Cerebellar nuclear complex (tissue), 1 donor: Measurements from ENCODE around the gene NMNAT2.
A peak's percentile ranks its signal among the peaks of the same experiment; 100 is the strongest.

Experiments used
- DNase-seq, 2 experiments: peaks; one replicate each; lab custom pipeline; 2025; lab: John Stamatoyannopoulos, UW

The NMNAT2 gene

DNA sequence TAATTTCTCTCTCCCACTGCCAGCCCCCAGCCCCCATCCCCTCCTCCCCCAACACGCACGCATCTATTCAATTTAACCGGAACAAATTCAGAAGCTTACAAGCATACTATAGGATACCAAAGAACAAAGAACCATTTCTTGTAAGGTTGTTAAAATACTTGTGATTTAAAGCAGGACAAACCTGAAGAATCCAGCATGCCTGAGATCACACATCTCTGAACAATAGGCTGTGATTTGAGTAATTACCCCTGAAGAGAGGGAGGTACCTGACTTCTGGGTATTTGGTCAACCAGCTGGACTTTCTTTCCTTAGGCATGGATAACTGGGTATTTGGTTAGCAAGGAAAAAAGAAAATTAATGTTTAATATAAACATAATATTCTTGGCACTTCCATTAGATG lies 105.1 kb downstream of the NMNAT2 start:
- no peak for DNase-seq

DNA sequence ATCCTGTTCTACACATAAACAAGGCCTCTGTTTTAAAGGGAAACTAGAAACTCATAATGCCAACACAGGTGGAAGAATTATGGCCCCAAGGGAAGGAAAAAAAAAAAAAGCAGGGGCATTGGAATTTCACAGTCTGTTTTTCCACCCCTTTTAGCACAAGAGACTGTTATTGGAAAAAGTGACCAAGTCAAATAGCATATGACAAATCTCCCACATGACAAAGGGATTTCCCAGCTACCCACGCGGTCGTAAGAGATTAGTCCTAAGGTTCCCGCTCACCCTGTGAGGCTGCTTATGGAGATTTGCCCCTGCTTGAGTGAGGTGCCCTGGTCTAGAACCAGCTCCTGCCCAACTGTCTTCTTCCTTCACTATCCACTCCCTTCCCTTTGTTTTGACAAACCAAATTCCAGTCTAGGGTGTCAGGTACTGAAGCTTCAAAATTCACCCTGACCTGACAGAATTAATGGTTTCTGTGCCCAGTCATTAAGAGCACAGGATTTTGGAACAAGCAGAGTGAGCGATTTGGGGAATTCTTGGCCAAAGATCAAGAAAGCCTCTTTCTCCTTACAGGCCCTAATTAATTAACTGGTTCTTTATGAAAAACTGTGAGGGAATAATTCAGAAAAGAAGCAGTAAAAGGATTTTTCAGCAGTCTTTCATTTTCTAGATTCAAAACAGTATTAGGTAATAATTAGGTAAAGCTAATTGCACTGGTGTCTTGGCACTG lies 107.3 kb downstream of the NMNAT2 start:
- no peak for DNase-seq

- DNase-seq = no peak
Measured at GRCh38 chr1:183308719-183309118, 109.5 kb downstream of the NMNAT2 start.

DNA sequence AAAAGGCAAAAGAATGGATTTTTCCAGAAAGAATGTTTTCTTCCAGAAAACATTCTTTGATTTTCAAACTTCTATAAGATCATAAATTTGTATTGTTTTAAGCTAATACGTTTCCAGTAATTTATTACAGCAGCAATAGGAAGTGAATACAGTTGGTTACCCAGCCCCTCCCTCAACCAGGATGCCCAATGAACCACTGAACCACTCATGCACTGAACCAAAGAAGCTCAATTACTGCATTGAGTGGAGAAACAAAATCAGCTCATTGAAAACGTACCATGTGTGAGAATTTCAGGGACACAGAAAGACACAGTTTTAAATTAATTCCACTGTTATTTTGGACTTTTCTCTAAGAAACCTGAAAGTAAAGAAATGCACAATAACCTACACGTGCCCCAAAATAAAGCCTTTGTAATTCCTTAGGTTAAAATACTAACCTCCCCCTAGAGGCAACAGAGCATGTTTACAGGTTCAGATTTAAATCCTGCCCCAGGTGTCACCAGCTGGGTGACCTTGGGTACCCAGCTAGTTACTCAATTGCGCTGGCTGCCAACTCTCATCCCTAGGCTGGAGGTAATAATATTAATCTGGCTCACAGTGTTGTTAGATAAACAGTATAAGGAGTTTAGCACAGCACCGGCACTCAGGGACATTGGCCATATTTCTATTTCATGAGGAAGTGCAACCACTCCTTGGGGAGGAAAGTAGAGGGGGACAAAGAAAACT lies 111.7 kb downstream of the NMNAT2 start:
- DNase-seq = no peak

- no peak for DNase-seq
Measured at GRCh38 chr1:183304440-183305107, 113.6 kb downstream of the NMNAT2 start.

GRCh38 chr1:183303901-183304300 lies 114.3 kb downstream of the NMNAT2 start:
- no peak for DNase-seq

DNA sequence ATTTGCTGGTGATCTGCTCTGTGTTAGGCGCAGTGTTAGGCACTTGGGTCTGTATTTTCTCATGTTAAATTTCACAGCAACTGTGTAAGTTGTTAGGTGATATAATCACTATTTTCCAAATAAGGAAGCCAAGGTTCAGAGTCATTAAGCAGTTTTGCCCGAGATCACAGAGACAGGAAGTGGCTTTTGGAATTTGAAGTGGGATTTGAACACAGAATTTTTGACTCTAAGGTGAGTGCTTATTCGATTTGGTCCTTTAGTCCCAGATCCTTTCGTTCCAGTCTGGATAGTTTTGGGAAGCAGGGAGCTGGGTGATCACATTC lies 114.9 kb downstream of the NMNAT2 start:
- no peak for DNase-seq

GRCh38 chr1:183302452-183303322 lies 115.5 kb downstream of the NMNAT2 start:
- no peak for DNase-seq

GRCh38 chr1:183301239-183301638 lies 116.9 kb downstream of the NMNAT2 start:
- DNase-seq = peak in 1 of 2 experiments; percentile 25

DNA sequence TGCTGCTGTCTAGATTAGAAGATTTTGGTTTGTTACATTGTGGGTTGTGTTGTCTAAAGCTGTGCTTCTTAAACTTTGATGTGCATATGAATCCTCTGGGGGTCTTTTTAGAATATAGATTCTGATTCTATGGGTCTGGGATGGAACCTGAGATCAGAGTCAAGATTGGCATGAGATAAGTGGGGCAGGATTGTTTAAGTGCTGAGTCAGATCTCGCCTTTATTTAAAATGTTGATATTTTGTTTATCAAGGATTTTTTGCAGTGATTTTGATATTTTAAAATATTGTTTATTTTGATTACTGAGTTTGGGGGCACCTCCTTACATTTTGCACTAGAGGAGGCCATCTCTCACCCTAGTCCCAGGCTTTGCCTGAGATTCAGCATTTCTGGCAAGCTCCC lies 117.4 kb downstream of the NMNAT2 start:
- no peak for DNase-seq

DNA sequence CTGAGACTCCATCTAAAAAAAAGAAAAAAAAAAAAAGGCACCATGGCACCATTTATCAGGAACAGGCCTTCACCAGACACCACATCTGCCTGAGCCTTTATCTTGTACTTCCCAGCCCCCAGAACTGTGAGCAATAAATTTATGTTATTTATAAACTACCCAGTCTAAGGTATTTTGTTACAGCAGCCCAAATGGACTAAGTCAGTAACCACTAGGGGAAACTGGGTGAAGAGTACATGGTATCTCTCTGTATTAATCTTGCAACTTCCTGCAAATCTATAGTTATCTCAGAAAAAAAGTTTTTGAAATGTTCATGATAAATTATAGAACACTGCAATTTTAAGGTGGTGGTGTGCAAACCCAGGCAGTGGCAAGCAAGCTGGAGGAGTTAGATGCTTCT lies 117.8 kb downstream of the NMNAT2 start:
- no peak for DNase-seq

- no peak for DNase-seq
Measured at GRCh38 chr1:183296782-183297181, 121.4 kb downstream of the NMNAT2 start.

DNA sequence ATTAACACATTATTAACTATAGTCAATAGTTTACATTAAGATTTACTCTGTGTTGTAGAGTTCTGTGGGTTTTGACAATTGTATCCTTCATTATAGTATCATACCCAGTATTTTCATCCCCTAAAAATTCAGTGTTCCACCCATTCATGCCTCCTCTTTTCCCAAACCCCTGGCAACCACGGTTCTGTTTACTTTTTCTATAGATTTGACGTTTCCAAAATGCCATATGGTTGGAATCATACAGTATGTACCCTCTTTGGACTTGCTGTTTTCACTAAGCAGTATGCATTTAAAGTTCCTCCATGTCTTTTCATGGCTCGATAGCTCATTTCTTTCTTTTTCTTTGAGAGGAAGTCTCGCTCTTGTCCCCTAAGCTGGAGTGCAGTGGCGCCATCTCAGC lies 122.7 kb downstream of the NMNAT2 start:
- no peak for DNase-seq

GRCh38 chr1:183293876-183294275 lies 124.3 kb downstream of the NMNAT2 start:
- DNase-seq = no peak

DNA sequence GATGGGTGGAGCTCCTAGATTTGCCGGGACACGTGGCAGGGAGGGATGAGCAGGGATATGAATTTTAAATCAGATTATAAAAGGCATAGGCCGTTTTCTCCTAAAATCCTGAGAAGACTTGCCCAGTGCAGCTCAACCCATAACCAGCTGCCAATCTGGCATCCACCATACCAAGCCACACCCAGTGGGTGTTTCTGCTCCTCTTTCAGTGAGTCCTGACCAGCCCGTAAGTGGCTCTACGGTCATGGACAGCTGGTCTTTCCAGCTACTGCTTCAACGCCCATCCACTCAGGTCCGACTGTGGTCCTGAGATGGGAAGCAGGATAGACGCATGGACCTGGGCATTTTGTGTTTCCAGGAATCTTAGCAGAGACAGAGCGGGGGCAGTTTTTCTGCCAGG lies 124.9 kb downstream of the NMNAT2 start:
- DNase-seq = no peak

DNA sequence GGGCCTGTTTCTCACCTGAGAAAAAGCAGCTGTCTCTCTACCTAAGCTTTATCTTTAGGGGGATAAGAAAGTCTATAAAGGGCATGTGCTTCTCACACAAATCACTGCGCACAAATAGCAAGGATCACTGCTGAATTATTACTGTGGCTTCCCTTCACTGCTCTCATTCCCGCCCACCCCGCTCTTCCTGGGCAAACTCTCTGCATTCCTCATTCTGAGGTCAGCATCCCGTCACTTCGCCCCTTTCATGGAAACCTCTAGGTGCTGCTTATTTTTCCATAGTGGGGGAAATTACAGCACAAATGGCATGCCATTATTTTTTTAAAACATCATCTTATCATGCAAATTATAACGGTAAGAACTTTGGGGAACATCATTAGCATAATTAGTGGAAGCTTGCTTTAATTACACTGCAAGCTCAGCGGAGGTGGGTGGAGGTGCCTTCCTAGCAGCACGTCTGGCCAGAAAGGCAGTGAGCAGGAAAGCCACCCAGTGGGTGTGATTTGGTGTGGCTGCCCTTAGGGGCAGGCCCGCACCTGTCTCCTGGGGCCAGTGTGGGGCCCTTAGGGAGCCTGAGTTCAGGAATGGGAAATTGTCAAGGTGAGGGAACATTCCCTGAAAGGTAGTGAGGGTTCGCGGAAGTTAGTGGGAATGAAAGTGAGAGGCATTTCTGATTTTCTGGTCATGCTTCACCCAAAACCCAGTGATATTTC lies 126.2 kb downstream of the NMNAT2 start:
- DNase-seq = no peak

DNA sequence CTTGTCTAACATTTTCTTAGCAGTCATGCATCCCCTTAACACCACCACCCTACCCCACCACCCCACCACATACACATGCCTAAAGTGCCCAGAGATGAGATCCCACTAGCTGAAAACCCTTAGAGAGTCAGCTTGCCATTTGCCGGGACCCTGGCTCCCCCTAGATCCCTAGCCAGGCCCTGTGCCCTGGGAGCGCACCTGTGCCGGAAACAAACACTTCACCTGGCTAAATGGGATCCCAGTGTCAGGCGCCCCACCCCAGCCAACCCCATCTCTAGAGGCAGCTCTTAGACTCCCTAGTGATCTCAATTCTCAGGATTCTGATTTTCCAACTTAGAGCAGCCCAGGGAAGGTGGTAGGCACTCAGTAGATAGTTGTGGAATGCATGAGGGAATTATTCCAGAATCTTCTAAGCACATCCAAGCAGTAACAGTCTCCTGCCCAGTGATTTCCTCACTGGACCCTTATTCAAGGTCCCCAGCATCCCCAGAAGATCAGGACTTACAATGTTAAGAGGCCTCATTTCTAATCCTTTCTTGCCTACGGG lies 126.9 kb downstream of the NMNAT2 start:
- no peak for DNase-seq

GRCh38 chr1:183290628-183291027 lies 127.6 kb downstream of the NMNAT2 start:
- DNase-seq = no peak

DNA sequence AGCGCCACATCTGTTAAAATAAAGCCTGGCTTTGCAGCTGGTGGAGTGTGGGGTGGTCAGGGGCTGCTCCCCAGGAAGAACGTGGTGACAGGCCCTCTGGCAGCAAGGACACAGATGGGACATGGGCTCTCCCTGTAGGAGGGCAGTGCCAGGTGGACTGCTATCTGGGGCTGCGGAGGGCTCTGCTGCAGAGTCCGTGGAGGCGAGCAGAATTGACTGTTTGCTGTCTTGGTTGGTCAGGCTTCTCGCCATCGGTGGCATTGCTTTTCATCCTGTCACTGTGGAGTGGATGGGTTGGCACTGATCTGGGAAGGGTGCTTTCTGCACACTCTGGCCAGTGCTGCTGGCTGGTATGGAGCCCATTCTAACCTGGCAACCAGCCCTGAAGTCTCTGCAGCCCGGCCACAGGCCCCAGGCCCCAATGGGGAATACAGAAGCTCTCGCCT lies 129.1 kb downstream of the NMNAT2 start:
- no peak for DNase-seq

- no peak for DNase-seq
Measured at GRCh38 chr1:183288583-183288982, 129.6 kb downstream of the NMNAT2 start.

DNA sequence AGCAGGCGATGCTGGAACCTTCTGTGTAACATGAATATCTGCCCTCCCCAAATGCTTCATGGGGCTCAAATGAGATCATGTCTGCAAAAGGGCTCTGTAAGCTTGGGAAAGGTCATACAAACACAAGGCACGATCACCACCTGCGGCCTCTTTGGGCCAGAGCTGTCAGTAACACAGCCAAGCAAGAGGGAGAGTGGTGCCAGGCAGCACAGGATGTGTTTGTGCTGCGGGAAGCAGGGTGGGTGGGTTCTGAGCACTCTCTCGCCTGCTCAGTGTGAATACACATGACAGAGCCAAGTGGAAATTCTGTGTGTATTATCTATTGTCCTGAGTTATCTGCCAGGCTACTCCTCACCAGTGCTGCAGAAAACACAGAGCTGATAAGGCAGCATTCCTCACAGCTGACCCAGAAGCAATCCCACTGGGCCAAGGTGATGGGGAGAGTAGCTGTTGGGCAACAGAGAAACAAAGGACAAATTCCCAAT lies 130.9 kb downstream of the NMNAT2 start:
- peak; percentile 76 to 90 for DNase-seq
